Neuronal stem cell (in vitro differentiated cells): ENCODE measurements around the gene KAZN.

Source experiments
- DNase-seq: peaks from one replicate; pipeline ENCODE4 v3.0.0-alpha.2; 2013; ENCODE audit warnings: low spot score
- H2AFZ ChIP-seq: one replicate; pipeline ENCODE4 v1.6.1; 2013; ENCODE audit warnings: mild to moderate bottlenecking, low read length, inconsistent platforms
- H2AK5ac ChIP-seq: 2 replicates; pipeline ENCODE4 v1.6.1; 2013; ENCODE audit warnings: low read depth, mild to moderate bottlenecking, inconsistent platforms, low read length, moderate library complexity, mixed read lengths
- H2BK120ac ChIP-seq: 2 replicates; pipeline ENCODE4 v1.6.1; 2013; ENCODE audit warnings: low read depth, mild to moderate bottlenecking, inconsistent platforms, low read length, moderate library complexity, mixed read lengths
- H2BK12ac ChIP-seq: one replicate; pipeline ENCODE4 v1.6.1; 2013; ENCODE audit warnings: low read length, inconsistent platforms
- H2BK15ac ChIP-seq: 2 replicates; pipeline ENCODE4 v1.6.1; 2013; ENCODE audit warnings: mild to moderate bottlenecking, low read length, inconsistent platforms, mixed read lengths
- H2BK5ac ChIP-seq: one replicate; pipeline ENCODE4 v1.6.1; 2013; ENCODE audit warnings: inconsistent platforms, mild to moderate bottlenecking, low read length, moderate library complexity
- H3K14ac ChIP-seq: one replicate; pipeline ENCODE4 v1.6.1; 2013; ENCODE audit warnings: low read length, inconsistent platforms
- H3K18ac ChIP-seq: 2 replicates; pipeline ENCODE4 v1.6.1; 2013; ENCODE audit warnings: low read length, inconsistent platforms
- H3K23ac ChIP-seq: 2 replicates; pipeline ENCODE4 v1.6.1; 2013; ENCODE audit warnings: low read depth, mild to moderate bottlenecking, mixed read lengths, low read length, inconsistent platforms; ENCODE audit not compliant: poor library complexity
- H3K27ac ChIP-seq: replicated peaks from 3 replicates; pipeline ENCODE4 v1.5.1; 2013; ENCODE audit warnings: low read length, inconsistent platforms
- H3K27me3 ChIP-seq, 3 experiments: 2 replicates each; pipeline ENCODE4 v1.6.1; 2013; ENCODE audit warnings: low read length in 3 of 3, mild to moderate bottlenecking in 2 of 3, inconsistent platforms in 1 of 3, low read depth in 1 of 3, mixed read lengths in 1 of 3, moderate library complexity in 1 of 3; ENCODE audit not compliant: control insufficient read depth in 3 of 3, insufficient read depth in 3 of 3
- H3K36me3 ChIP-seq, 2 donors: replicated peaks in 1 of 2; 2 replicates each; pipeline ENCODE4 v1.6.1; 2013; ENCODE audit warnings: low read length in 2 of 2; ENCODE audit not compliant: control insufficient read depth in 2 of 2, insufficient read depth in 2 of 2
- H3K4ac ChIP-seq: 2 replicates; pipeline ENCODE4 v1.6.1; 2013; ENCODE audit warnings: inconsistent platforms, mild to moderate bottlenecking, low read length, moderate library complexity
- H3K4me1 ChIP-seq, 2 donors: 1 replicate in 1 of 2; 2 replicates in 1 of 2; pipeline ENCODE4 v1.6.1; 2013; ENCODE audit warnings: low read length in 2 of 2, low read depth in 1 of 2; ENCODE audit not compliant: control insufficient read depth in 2 of 2, insufficient read depth in 1 of 2
- H3K4me2 ChIP-seq: one replicate; pipeline ENCODE4 v1.6.1; 2013; ENCODE audit warnings: mild to moderate bottlenecking, low read length, inconsistent platforms; ENCODE audit not compliant: insufficient read depth, poor library complexity, severe bottlenecking
- H3K4me3 ChIP-seq, 2 donors: 2 replicates each; pipeline ENCODE4 v1.5.1; 2013; ENCODE audit warnings: low read length in 2 of 2, mild to moderate bottlenecking in 2 of 2, inconsistent platforms in 1 of 2, moderate library complexity in 1 of 2
- H3K79me1 ChIP-seq: one replicate; pipeline ENCODE4 v1.6.1; 2013; ENCODE audit warnings: low read depth, mild to moderate bottlenecking, inconsistent platforms, low read length, moderate library complexity
- H3K9ac ChIP-seq: one replicate; pipeline ENCODE4 v1.6.1; 2013; ENCODE audit warnings: mild to moderate bottlenecking, low read depth, low read length, inconsistent platforms; ENCODE audit not compliant: poor library complexity
- H3K9me3 ChIP-seq, 2 donors: replicated peaks in 1 of 2; 2 replicates each; pipeline versions ENCODE3 to v1.6.1; 2013; ENCODE audit warnings: low read length in 2 of 2, mild to moderate bottlenecking in 2 of 2, inconsistent platforms in 1 of 2, low read depth in 1 of 2, mixed read lengths in 1 of 2, moderate library complexity in 1 of 2; ENCODE audit not compliant: control insufficient read depth in 2 of 2, insufficient read depth in 1 of 2
- H4K8ac ChIP-seq: one replicate; pipeline ENCODE4 v1.6.1; 2013; ENCODE audit warnings: low read depth, mild to moderate bottlenecking, inconsistent platforms, low read length, moderate library complexity
- H4K91ac ChIP-seq: one replicate; pipeline ENCODE4 v1.6.1; 2013; ENCODE audit warnings: low read length, low read depth, mild to moderate bottlenecking, inconsistent platforms; ENCODE audit not compliant: poor library complexity
- WGBS, 2 donors: extraction: QIAGEN DNeasy Blood & Tissue Kit; methylation state at CpG; one replicate each; pipeline ENCODE4 v1.1.7; 2013; ENCODE audit warnings: missing lambda C conversion rate in 2 of 2, mixed read lengths in 1 of 2; ENCODE audit not compliant: insufficient read length in 2 of 2, insufficient replicate concordance in 1 of 2; ENCODE audit errors: extremely low coverage in 2 of 2; 5-methylcytosine and 5-hydroxymethylcytosine counted together

The KAZN gene

GRCh38 chr1:14712136-14712535, 113.7 kb downstream of the KAZN start:
- H3K79me1 ChIP-seq: no peaks in the 10 kb centered on the region
- H4K91ac ChIP-seq: no peak overlapping the region
- peaks cover 0 to 73% of the 10 kb centered on the region in 2 donors for H3K36me3 ChIP-seq
- H2AK5ac ChIP-seq: no peak overlapping the region
- H2BK5ac ChIP-seq: no peak overlapping the region
- no peak overlapping the region for H2BK15ac ChIP-seq
- H2BK120ac ChIP-seq: no peak overlapping the region
- no peak overlapping the region for H2AFZ ChIP-seq
- H3K27ac ChIP-seq: no peak overlapping the region
- no peak overlapping the region for H3K9ac ChIP-seq
- H3K4me3 ChIP-seq: no peak overlapping the region
- H4K8ac ChIP-seq: no peak overlapping the region
- H3K4me2 ChIP-seq: no peak overlapping the region
- no peak overlapping the region for H3K18ac ChIP-seq
- H3K23ac ChIP-seq: no peak overlapping the region
- no peaks in the 10 kb centered on the region for H3K27me3 ChIP-seq
- peaks cover 0 to 47% of the 10 kb centered on the region in 2 donors for H3K9me3 ChIP-seq
- no peak for DNase-seq
- H3K4ac ChIP-seq: no peak overlapping the region
- no CpG with 5 or more reads among the region's 2 CpGs for WGBS, 2 donors
- no peaks in the 10 kb centered on the region for H3K4me1 ChIP-seq
- no peak overlapping the region for H2BK12ac ChIP-seq
- no peak overlapping the region for H3K14ac ChIP-seq

GRCh38 chr1:14713077-14713476, 114.6 kb downstream of the KAZN start:
- Histone ChIP-seq H3K9ac (no peak overlapping the region), H3K4ac (no peak overlapping the region), H3K9me3 (peaks cover 0 to 49% of the 10 kb centered on the region in 2 donors), H3K4me3 (no peak overlapping the region), H4K8ac (no peak overlapping the region), H2AK5ac (no peak overlapping the region), H3K14ac (no peak overlapping the region), H4K91ac (no peak overlapping the region), H2BK12ac (no peak overlapping the region), H3K23ac (no peak overlapping the region), H3K27ac (no peak overlapping the region), H2BK15ac (no peak overlapping the region), H3K36me3 (peaks cover 0 to 74% of the 10 kb centered on the region in 2 donors), H3K4me1 (no peaks in the 10 kb centered on the region), H2BK5ac (no peak overlapping the region), H2BK120ac (no peak overlapping the region), H3K18ac (no peak overlapping the region), H2AFZ (no peak overlapping the region), H3K4me2 (no peak overlapping the region), H3K27me3 (no peaks in the 10 kb centered on the region), H3K79me1 (no peaks in the 10 kb centered on the region)
- WGBS, 2 donors: no CpG with 5 or more reads among the region's 4 CpGs
- no peak for DNase-seq

- Histone ChIP-seq H3K4me2 (no peak overlapping the region), H3K9ac (no peak overlapping the region), H3K18ac (peak overlapping the region; percentile 17), H3K27me3 (no peaks in the 10 kb centered on the region), H4K91ac (no peak overlapping the region), H3K4me3 (no peak overlapping the region), H3K14ac (no peak overlapping the region), H2BK5ac (no peak overlapping the region), H3K36me3 (peaks cover 0 to 64% of the 10 kb centered on the region in 2 donors), H3K9me3 (peaks cover 0 to 31% of the 10 kb centered on the region in 2 donors), H4K8ac (no peak overlapping the region), H3K27ac (no peak overlapping the region), H2BK120ac (no peak overlapping the region), H3K79me1 (no peaks in the 10 kb centered on the region), H2AFZ (no peak overlapping the region), H3K23ac (no peak overlapping the region), H2AK5ac (no peak overlapping the region), H2BK12ac (no peak overlapping the region), H2BK15ac (no peak overlapping the region), H3K4ac (no peak overlapping the region), H3K4me1 (no peaks in the 10 kb centered on the region)
- DNase-seq: no peak
- WGBS, 2 donors: no CpG with 5 or more reads among the region's 10 CpGs
Observed at GRCh38 chr1:14715266-14715665, 116.8 kb downstream of the KAZN start.

GRCh38 chr1:14715802-14716201, 117.3 kb downstream of the KAZN start:
- no peak overlapping the region for H4K8ac ChIP-seq
- no peak overlapping the region for H2BK12ac ChIP-seq
- no peak overlapping the region for H3K4ac ChIP-seq
- H3K27ac ChIP-seq: no peak overlapping the region
- H3K36me3 ChIP-seq: peaks cover 0 to 62% of the 10 kb centered on the region in 2 donors
- peaks cover 0 to 29% of the 10 kb centered on the region in 2 donors for H3K9me3 ChIP-seq
- no peak overlapping the region for H3K9ac ChIP-seq
- no peak overlapping the region for H2BK5ac ChIP-seq
- H3K27me3 ChIP-seq: no peaks in the 10 kb centered on the region
- no peak overlapping the region for H4K91ac ChIP-seq
- no peak overlapping the region for H3K14ac ChIP-seq
- H3K4me1 ChIP-seq: no peaks in the 10 kb centered on the region
- H3K23ac ChIP-seq: no peak overlapping the region
- no peak overlapping the region for H2BK15ac ChIP-seq
- no peak overlapping the region for H3K18ac ChIP-seq
- no peak overlapping the region for H2AFZ ChIP-seq
- H3K4me3 ChIP-seq: no peak overlapping the region
- no peaks in the 10 kb centered on the region for H3K79me1 ChIP-seq
- no CpG with 5 or more reads among the region's 7 CpGs for WGBS, 2 donors
- no peak for DNase-seq
- H3K4me2 ChIP-seq: no peak overlapping the region
- no peak overlapping the region for H2BK120ac ChIP-seq
- H2AK5ac ChIP-seq: no peak overlapping the region
